Measurements from ENCODE around the gene MUTYH. TPM values are rescaled to one million over a fixed set of nuclear protein-coding genes. Genes with fewer than 3 reads are reported as not detected.

MUTYH gene
- total and polyA plus RNA-seq, 9 donors = 10.6 to 38.8 (median 25.3) TPM

- TF ChIP-seq, protein P1, sequence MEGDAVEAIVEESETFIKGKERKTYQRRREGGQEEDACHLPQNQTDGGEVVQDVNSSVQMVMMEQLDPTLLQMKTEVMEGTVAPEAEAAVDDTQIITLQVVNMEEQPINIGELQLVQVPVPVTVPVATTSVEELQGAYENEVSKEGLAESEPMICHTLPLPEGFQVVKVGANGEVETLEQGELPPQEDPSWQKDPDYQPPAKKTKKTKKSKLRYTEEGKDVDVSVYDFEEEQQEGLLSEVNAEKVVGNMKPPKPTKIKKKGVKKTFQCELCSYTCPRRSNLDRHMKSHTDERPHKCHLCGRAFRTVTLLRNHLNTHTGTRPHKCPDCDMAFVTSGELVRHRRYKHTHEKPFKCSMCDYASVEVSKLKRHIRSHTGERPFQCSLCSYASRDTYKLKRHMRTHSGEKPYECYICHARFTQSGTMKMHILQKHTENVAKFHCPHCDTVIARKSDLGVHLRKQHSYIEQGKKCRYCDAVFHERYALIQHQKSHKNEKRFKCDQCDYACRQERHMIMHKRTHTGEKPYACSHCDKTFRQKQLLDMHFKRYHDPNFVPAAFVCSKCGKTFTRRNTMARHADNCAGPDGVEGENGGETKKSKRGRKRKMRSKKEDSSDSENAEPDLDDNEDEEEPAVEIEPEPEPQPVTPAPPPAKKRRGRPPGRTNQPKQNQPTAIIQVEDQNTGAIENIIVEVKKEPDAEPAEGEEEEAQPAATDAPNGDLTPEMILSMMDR (IDR thresholded peaks at IDR 0.05) = no peak
- TF ChIP-seq EP300 (IDR thresholded peaks at IDR 0.05) (no peak), POLR2A (IDR thresholded peaks at IDR 0.05) (no peak)
- intact Hi-C loops (cut with DNase I) = loop anchor here in 1 of 4 donors (10.0 kb wide), 1 partner anchor 500 kb away; the partner anchor contains the start of genes BTBD19, DYNLT4 and PLK3
- H3K4me3 ChIP-seq = no peak overlapping the region
- H3K27ac ChIP-seq = no peak overlapping the region
- no peaks in the 10 kb centered on the region for H3K36me3 ChIP-seq
- H3K4me1 ChIP-seq (ENCODE audit: insufficient read depth) = no peaks in the 10 kb centered on the region
- DNase-seq = peak in 1 of 5 donors; percentile 40
- no peaks in the 10 kb centered on the region for H3K27me3 ChIP-seq
- WGBS, 3 donors = 83 to 85% (median 84%) methylated on average over 10 of the region's 10 CpGs
- H3K9me3 ChIP-seq = no peaks in the 10 kb centered on the region
Measured at GRCh38 chr1:45305231-45305630, 35.0 kb downstream of the MUTYH start.

- no peaks in the 10 kb centered on the region for H3K36me3 ChIP-seq
- intact Hi-C loops (cut with DNase I) = loop anchor here in 2 of 4 donors (5.0 to 10.0 kb wide), 5 partner anchors 292 to 572 kb away; partner anchors contain the start of genes BEST4 (in 1 of the 2), BTBD19 (in 1 of the 2), DYNLT4 (in 1 of the 2) and HECTD3 (in 1 of the 2)
- no peaks in the 10 kb centered on the region for H3K9me3 ChIP-seq
- TF ChIP-seq EP300 (IDR thresholded peaks at IDR 0.05) (no peak), POLR2A (IDR thresholded peaks at IDR 0.05) (no peak)
- TF ChIP-seq, protein P1 (IDR thresholded peaks at IDR 0.05) = no peak
- no peaks in the 10 kb centered on the region for H3K27me3 ChIP-seq
- no peaks in the 10 kb centered on the region for H3K4me1 ChIP-seq (ENCODE audit: insufficient read depth)
- H3K4me3 ChIP-seq = peak overlapping the region; percentile 93
- peak overlapping the region; percentile 81 to 88 for H3K27ac ChIP-seq
- WGBS, 3 donors = 46 to 52% (median 48%) methylated on average over 15 of the region's 15 CpGs
- DNase-seq = peak; percentile 43 to 72 (median 56)
Measured at GRCh38 chr1:45304311-45305081, 35.7 kb downstream of the MUTYH start.

- H3K27me3 ChIP-seq = no peaks in the 10 kb centered on the region
- TF ChIP-seq POLR2A (IDR thresholded peaks at IDR 0.05) (peak; percentile 79), EP300 (IDR thresholded peaks at IDR 0.05) (no peak)
- TF ChIP-seq, protein P1 (IDR thresholded peaks at IDR 0.05) = peak; percentile 68 to 94 (median 91)
- intact Hi-C loops (cut with DNase I) = loop anchor here in 2 of 4 donors (5.0 to 10.0 kb wide), 5 partner anchors 291 to 571 kb away; partner anchors contain the start of genes BEST4 (in 1 of the 2), BTBD19 (in 1 of the 2), DYNLT4 (in 1 of the 2) and HECTD3 (in 1 of the 2)
- H3K4me3 ChIP-seq = peak overlapping the region; percentile 93
- no peaks in the 10 kb centered on the region for H3K36me3 ChIP-seq
- WGBS, 3 donors = 0 to 1% (median 1%) methylated on average over 62 to 68 of the region's 68 CpGs
- peak; percentile 99 for DNase-seq
- H3K9me3 ChIP-seq = no peaks in the 10 kb centered on the region
- peak overlapping the region; percentile 81 to 88 for H3K27ac ChIP-seq
- H3K4me1 ChIP-seq (ENCODE audit: insufficient read depth) = no peaks in the 10 kb centered on the region
Measured at GRCh38 chr1:45303520-45304310, 36.5 kb downstream of the MUTYH start.

Data from ovary (tissue), 9 donors.